Measurements from ENCODE around the gene NDUFS7. TPM values are rescaled to one million over a fixed set of nuclear protein-coding genes. Genes with fewer than 3 reads are reported as not detected.

Gene NDUFS7
- total and polyA plus RNA-seq, 9 of the 15 experiments (the other 6 are each of a cell fraction or from before 2014, with no cell fraction given): 6.0 to 271 (median 60.6) TPM

GRCh38 chr19:1406774-1407527, 23.2 kb downstream of the NDUFS7 start (continued):
- no peak for TF ChIP-seq RERE (CRISPR knock-in tag; IDR thresholded peaks at IDR 0.05; ENCODE audit: borderline replicate concordance)
- TF ChIP-seq HNRNPH1 (optimal IDR thresholded peaks at IDR 0.05; ENCODE audit: low read depth, low read length): no peak
- no peak for TF ChIP-seq IRF2 (CRISPR knock-in tag; IDR thresholded peaks at IDR 0.05)
- TF ChIP-seq ZNF717 (CRISPR knock-in tag; IDR thresholded peaks at IDR 0.05): no peak
- TF ChIP-seq PTBP1 (IDR thresholded peaks at IDR 0.05; ENCODE audit: low read depth, low read length): no peak
- TF ChIP-seq CREB3L1 (IDR thresholded peaks at IDR 0.05; ENCODE audit: borderline replicate concordance, low read depth): peak; percentile 92
- TF ChIP-seq JUN (IDR thresholded peaks at IDR 0.05; ENCODE audit: borderline replicate concordance, low read depth, low read length): peak; percentile 51; the same call in 1 of the 2 replicates
- peak; percentile 61; the same call in 1 of the 2 replicates for TF ChIP-seq JUN (CRISPR knock-in tag; IDR thresholded peaks at IDR 0.05; ENCODE audit: borderline replicate concordance)
- TF ChIP-seq MTF1 (CRISPR knock-in tag; IDR thresholded peaks at IDR 0.05; ENCODE audit: borderline replicate concordance): no peak
- no peak for TF ChIP-seq CHD1 (IDR thresholded peaks at IDR 0.05; ENCODE audit: low read length)
- peak; percentile 16; the same call in 1 of the 2 replicates for TF ChIP-seq ATF3 (IDR thresholded peaks at IDR 0.05)
- TF ChIP-seq ATF3 (CRISPR knock-in tag; conservative IDR thresholded peaks at IDR 0.05): 0 out of 2 replicates have a peak, but pooled peaks have one; percentile 57
- TF ChIP-seq NRF1 (conservative IDR thresholded peaks at IDR 0.05 in 1 of 2, IDR thresholded peaks at IDR 0.05 in 1 of 2): peak; percentile 98
- peak; percentile 67 for TF ChIP-seq SMARCA4 (IDR thresholded peaks at IDR 0.05)
- peak; percentile 100 for TF ChIP-seq CXXC5 (CRISPR knock-in tag; IDR thresholded peaks at IDR 0.05)
- peak; percentile 44 for TF ChIP-seq MXI1 (IDR thresholded peaks at IDR 0.05; ENCODE audit: low read depth, low read length)
- no peak for TF ChIP-seq CSDE1 (IDR thresholded peaks at IDR 0.05)
- peak; percentile 93 for TF ChIP-seq HCFC1 (IDR thresholded peaks at IDR 0.05; ENCODE audit: low read depth, low read length)
- TF ChIP-seq FOXM1 (IDR thresholded peaks at IDR 0.05; ENCODE audit: low read depth): no peak
- no peak for TF ChIP-seq FOXM1 (CRISPR knock-in tag; IDR thresholded peaks at IDR 0.05; ENCODE audit: low read depth)
